ENCODE measurements around the gene LYSET. TPM values are rescaled to one million over a fixed set of nuclear protein-coding genes. Genes with fewer than 3 reads are reported as not detected.
"Not testable (repeated sequence)": the region's sequence is repeated elsewhere in the genome, so short reads cannot be mapped to it uniquely, and the experiment has no call there.

Gene LYSET
- total and polyA plus RNA-seq, 10 donors: 8.5 to 29.2 (median 15.2) TPM

GRCh38 chr14:93159625-93160352 is 25.3 kb upstream of the LYSET start:
- WGBS, 5 donors: 59 to 75% (median 69%) methylated on average over 5 of the region's 5 CpGs

GRCh38 chr14:93160353-93160801 is 24.7 kb upstream of the LYSET start:
- WGBS, 5 donors: 50 to 64% (median 57%) methylated on average over 4 of the region's 4 CpGs
- no peak for DNase-seq

More at GRCh38 chr14:93159625-93160352, 25.3 kb upstream of the LYSET start:
- DNase-seq; H3K36me3 ChIP-seq; H3K27me3 ChIP-seq (replicated peaks in 1 of 7); H3K4me1 ChIP-seq; H3K4me3 ChIP-seq; H3K9me3 ChIP-seq; intact Hi-C loops (cut with DNase I; ENCODE audit: low total_unique reads); H3K27ac ChIP-seq: not testable (repeated sequence)

GRCh38 chr14:93161411-93161940 is 23.6 kb upstream of the LYSET start:
- no peaks in the 10 kb centered on the region for H3K36me3 ChIP-seq
- no peak overlapping the region for H3K4me3 ChIP-seq
- 76 to 89% (median 85%) methylated on average over 4 of the region's 4 CpGs for WGBS, 5 donors
- no peaks in the 10 kb centered on the region for H3K9me3 ChIP-seq
- DNase-seq: no peak
- TF ChIP-seq CTCF (IDR thresholded peaks at IDR 0.05 in 8 of 11, conservative IDR thresholded peaks at IDR 0.05 in 3 of 11): no peak
- no peak for TF ChIP-seq POLR2AphosphoS5 (IDR thresholded peaks at IDR 0.05)
- TF ChIP-seq POLR2A (IDR thresholded peaks at IDR 0.05): no peak
- intact Hi-C loops (cut with DNase I; ENCODE audit: low total_unique reads): no loop called here
- H3K4me1 ChIP-seq: no peaks in the 10 kb centered on the region
- no peaks in the 10 kb centered on the region for H3K27me3 ChIP-seq (replicated peaks in 1 of 7)
- no peak overlapping the region for H3K27ac ChIP-seq

More at GRCh38 chr14:93160353-93160801, 24.7 kb upstream of the LYSET start:
- Histone ChIP-seq H3K36me3 (no peaks in the 10 kb centered on the region), H3K27me3 (replicated peaks in 1 of 7) (no peaks in the 10 kb centered on the region), H3K27ac (no peak overlapping the region), H3K4me1 (no peaks in the 10 kb centered on the region), H3K9me3 (no peaks in the 10 kb centered on the region), H3K4me3 (no peak overlapping the region)
- TF ChIP-seq POLR2A (IDR thresholded peaks at IDR 0.05): no peak
- peak in 2 of 11 experiments; percentile 9 to 16 for TF ChIP-seq CTCF (IDR thresholded peaks at IDR 0.05 in 8 of 11, conservative IDR thresholded peaks at IDR 0.05 in 3 of 11)
- TF ChIP-seq POLR2AphosphoS5 (IDR thresholded peaks at IDR 0.05): no peak
- intact Hi-C loops (cut with DNase I; ENCODE audit: low total_unique reads): no loop called here

GRCh38 chr14:93163564-93163963 is 21.6 kb upstream of the LYSET start:
- intact Hi-C loops (cut with DNase I; ENCODE audit: low total_unique reads): no loop called here
- Histone ChIP-seq H3K9me3 (no peaks in the 10 kb centered on the region), H3K4me3 (no peak overlapping the region), H3K27ac (no peak overlapping the region), H3K27me3 (replicated peaks in 1 of 7) (no peaks in the 10 kb centered on the region), H3K36me3 (no peaks in the 10 kb centered on the region), H3K4me1 (no peaks in the 10 kb centered on the region)
- no peak for TF ChIP-seq POLR2A (IDR thresholded peaks at IDR 0.05)
- TF ChIP-seq POLR2AphosphoS5 (IDR thresholded peaks at IDR 0.05): no peak
- no peak for TF ChIP-seq CTCF (IDR thresholded peaks at IDR 0.05 in 8 of 11, conservative IDR thresholded peaks at IDR 0.05 in 3 of 11)
- no peak for DNase-seq
- 58 to 73% (median 67%) methylated on average over 5 of the region's 5 CpGs for WGBS, 5 donors

- intact Hi-C loops (cut with DNase I; ENCODE audit: low total_unique reads); H3K27ac ChIP-seq; H3K4me1 ChIP-seq; H3K36me3 ChIP-seq; DNase-seq; H3K9me3 ChIP-seq; H3K27me3 ChIP-seq (replicated peaks in 1 of 7); H3K4me3 ChIP-seq: not testable (repeated sequence)
- 86 to 92% (median 89%) methylated on average over 26 of the region's 26 CpGs for WGBS, 5 donors
Observed at GRCh38 chr14:93165271-93166265, 19.5 kb upstream of the LYSET start.

GRCh38 chr14:93168610-93169009 is 16.5 kb upstream of the LYSET start:
- H3K27ac ChIP-seq; H3K36me3 ChIP-seq; H3K27me3 ChIP-seq (replicated peaks in 1 of 7); H3K4me1 ChIP-seq; intact Hi-C loops (cut with DNase I; ENCODE audit: low total_unique reads); H3K9me3 ChIP-seq; H3K4me3 ChIP-seq; DNase-seq: not testable (repeated sequence)
- WGBS, 5 donors: 67 to 78% (median 76%) methylated on average over 9 of the region's 9 CpGs

GRCh38 chr14:93169619-93170018 is 15.5 kb upstream of the LYSET start:
- H3K9me3 ChIP-seq; intact Hi-C loops (cut with DNase I; ENCODE audit: low total_unique reads); H3K27ac ChIP-seq; DNase-seq; H3K4me3 ChIP-seq; H3K36me3 ChIP-seq; H3K27me3 ChIP-seq (replicated peaks in 1 of 7); H3K4me1 ChIP-seq: not testable (repeated sequence)
- 80 to 90% (median 84%) methylated on average over 5 to 6 of the region's 6 CpGs for WGBS, 5 donors
